Activated T-helper 1 cell treated with anti-CD3 and anti-CD28 coated beads, Interleukin-12 subunit alpha, Interleukin-12 subunit beta, Interleukin-2, Interleukin-4 antibody, amounts not matched to agents 30 ng/mL and 10 ng/mL and 1 ng/mL, durations not matched to agents 14 hours and 24 hours and 36 hours (primary cell): ENCODE data around the gene FRS3. TPM values are rescaled to one million over a fixed set of nuclear protein-coding genes. Genes with fewer than 3 reads are reported as not detected.
"Not testable (repeated sequence)": the region's sequence is repeated elsewhere in the genome, so short reads cannot be mapped to it uniquely, and the experiment has no call there.

ENCODE experiments used
- DNase-seq: peaks from one replicate; pipeline ENCODE4 v3.0.0; 2021; ENCODE audit warnings: low spot score
- H3K27ac Mint-ChIP-seq: one replicate; pipeline ENCODE4 v1.8.0; 2021; ENCODE audit warnings: mild to moderate bottlenecking, mixed read lengths
- H3K27me3 Mint-ChIP-seq: one replicate; pipeline ENCODE4 v1.8.0; 2022; ENCODE audit warnings: mild to moderate bottlenecking, moderate library complexity, mixed read lengths; ENCODE audit not compliant: insufficient read depth
- H3K36me3 Mint-ChIP-seq: one replicate; pipeline ENCODE4 v1.8.0; 2021; ENCODE audit warnings: low read depth, mixed read lengths
- H3K4me1 Mint-ChIP-seq: one replicate; pipeline ENCODE4 v1.8.0; 2021; ENCODE audit warnings: low read depth, mixed read lengths
- H3K4me3 Mint-ChIP-seq: one replicate; pipeline ENCODE4 v1.8.0; 2021; ENCODE audit warnings: mild to moderate bottlenecking, moderate library complexity, mixed read lengths
- H3K9me3 Mint-ChIP-seq: one replicate; pipeline ENCODE4 v1.8.0; 2021; ENCODE audit warnings: mixed read lengths
- intact Hi-C: fragments of 100-400 bp; cut with micrococcal nuclease; formaldehyde crosslinking; loops from one replicate; pipeline ENCODE4 v1.15.1; 2024
- total RNA-seq: library from RNA; stranded (reverse); gene quantifications from 2 replicates; pipeline ENCODE4 v1.2.3, GENCODE V29; 2022

The FRS3 gene
- total RNA-seq, 1 donor from 2014 or later, result 5.3 TPM

DNA sequence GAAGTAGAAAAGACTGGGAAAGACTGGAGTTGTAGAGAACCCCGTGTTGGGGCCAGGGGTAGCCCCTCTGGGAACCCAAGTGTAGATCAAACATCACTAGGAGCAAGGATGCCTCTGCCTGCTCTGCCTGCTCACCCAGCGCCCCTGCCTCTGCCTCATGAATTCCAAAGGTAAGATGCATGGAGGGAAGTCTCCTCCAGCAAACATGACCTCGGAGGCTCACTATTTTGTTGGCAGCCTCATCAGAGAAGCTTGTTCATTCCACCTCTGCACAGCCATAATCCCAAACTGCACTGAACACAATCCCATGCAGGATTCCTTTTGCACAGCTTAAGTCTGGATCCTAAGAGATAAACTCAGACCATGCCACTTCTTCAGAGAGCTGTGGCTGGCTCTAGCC lies 4.9 kb downstream of the FRS3 start:
- Mint-ChIP-seq H3K4me1 (peaks cover 12% of the 10 kb centered on the region), H3K4me3 (no peak overlapping the region), H3K27ac (no peak overlapping the region), H3K36me3 (peaks cover 6% of the 10 kb centered on the region), H3K9me3 (no peaks in the 10 kb centered on the region), H3K27me3 (no peaks in the 10 kb centered on the region)
- intact Hi-C loops, result no loop called here
- no peak for DNase-seq

DNA sequence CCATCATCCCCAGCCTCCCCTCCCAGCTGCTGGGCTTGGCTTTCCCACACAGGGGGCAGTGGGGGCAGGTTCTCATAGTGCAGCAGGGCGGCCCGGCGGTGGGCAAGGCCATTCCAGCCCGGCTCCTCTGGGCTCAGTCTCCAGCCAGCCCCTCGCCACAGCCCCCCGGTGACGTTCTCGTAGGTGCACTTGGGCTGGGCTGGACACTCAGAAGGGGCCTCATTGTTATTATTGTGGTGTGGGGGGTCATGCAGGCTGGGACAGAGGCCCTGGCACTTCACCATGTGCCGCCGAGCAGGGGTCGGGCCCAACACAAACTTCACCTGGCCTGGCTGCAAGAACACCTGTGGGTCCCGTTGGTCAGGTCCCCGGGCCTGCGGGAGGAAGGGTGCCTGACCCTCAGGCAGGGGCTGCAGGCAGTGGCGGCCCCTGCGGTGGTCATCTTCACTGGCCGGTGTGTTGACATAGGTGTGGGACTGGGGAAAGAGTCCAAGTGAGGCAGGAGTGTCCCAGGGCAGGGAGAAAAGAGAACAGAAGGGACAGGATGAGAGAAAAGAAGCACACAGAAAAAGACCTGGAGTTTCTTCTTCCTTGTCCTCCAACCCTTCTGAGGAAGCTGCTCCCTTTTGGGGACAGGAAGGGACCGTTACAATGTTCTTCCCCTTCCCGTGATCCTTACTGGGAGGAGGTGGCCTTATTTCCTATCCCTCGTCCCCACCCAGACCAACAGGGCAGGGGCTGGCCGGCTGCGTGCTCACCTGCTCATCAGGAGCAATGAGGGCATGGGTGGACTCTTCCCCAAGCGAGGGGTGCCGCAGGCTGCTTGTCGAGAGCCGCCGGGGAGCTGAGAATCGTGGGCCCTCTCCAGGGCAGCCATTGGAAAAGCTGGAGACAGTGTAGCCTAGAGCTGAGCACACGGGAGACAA lies 8.4 kb downstream of the FRS3 start:
- Mint-ChIP-seq H3K36me3 (peaks cover 6% of the 10 kb centered on the region), H3K4me1 (peaks cover 12% of the 10 kb centered on the region), H3K4me3 (no peak overlapping the region), H3K27ac (no peak overlapping the region), H3K9me3 (no peaks in the 10 kb centered on the region), H3K27me3 (no peaks in the 10 kb centered on the region)
- DNase-seq, result no peak
- intact Hi-C loops, result no loop called here

- Mint-ChIP-seq H3K27me3 (no peaks in the 10 kb centered on the region), H3K9me3 (no peaks in the 10 kb centered on the region), H3K4me1 (peaks cover 12% of the 10 kb centered on the region), H3K27ac (no peak overlapping the region), H3K36me3 (peaks cover 6% of the 10 kb centered on the region), H3K4me3 (no peak overlapping the region)
- intact Hi-C loops, result no loop called here
- no peak for DNase-seq
These were observed 9.2 kb downstream of the FRS3 start for GRCh38 chr6:41770381-41771057.

GRCh38 chr6:41769376-41769775 lies 10.3 kb downstream of the FRS3 start:
- Mint-ChIP-seq H3K27me3 (peaks cover 3% of the 10 kb centered on the region), H3K4me3 (no peak overlapping the region), H3K9me3 (no peaks in the 10 kb centered on the region), H3K36me3 (peaks cover 4% of the 10 kb centered on the region), H3K27ac (no peak overlapping the region), H3K4me1 (peaks cover 12% of the 10 kb centered on the region)
- intact Hi-C loops, result no loop called here
- DNase-seq, result no peak

DNA sequence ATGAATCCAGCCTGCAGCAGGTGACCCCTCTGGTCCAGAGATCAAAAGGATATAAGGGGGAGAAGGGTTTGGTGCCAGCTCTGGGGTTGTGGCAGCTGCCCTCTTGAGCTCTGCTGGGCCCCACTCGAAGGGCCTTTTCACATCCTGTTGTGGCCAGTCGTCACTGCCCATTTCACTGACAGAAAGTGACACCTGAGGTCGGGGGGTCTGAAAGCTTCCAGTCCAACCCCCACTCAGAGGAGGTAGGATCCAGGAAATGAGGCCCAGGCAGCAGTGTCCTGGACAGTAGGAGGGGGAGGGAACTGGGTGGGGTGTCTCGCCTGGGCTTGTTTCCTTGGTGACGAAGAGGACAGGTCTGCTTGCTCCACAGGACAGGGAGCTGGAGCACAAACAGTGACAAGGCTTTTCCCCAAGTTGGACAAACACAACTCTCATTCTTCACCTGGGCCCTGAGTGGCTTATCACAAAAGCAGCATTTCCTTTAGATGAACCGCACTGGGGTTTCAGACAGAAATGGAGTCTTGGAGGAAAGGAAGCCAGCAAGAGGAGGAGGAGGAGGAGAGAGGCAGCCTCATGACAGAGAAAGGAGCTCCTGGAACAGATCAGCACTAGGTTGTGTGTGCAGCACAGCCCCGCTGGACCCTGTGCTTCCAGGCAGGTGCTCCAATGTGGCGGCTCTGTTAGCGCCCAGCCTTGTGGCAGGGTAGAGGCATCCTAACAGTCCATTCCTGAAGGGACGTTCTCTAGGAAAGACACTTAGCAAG lies 11.0 kb downstream of the FRS3 start:
- H3K27ac Mint-ChIP-seq, result no peak overlapping the region
- intact Hi-C loops, result no loop called here

GRCh38 chr6:41767112-41767833 lies 12.4 kb downstream of the FRS3 start:
- Mint-ChIP-seq H3K4me3 (no peak overlapping the region), H3K4me1 (peaks cover 12% of the 10 kb centered on the region), H3K27ac (no peak overlapping the region), H3K27me3 (peaks cover 5% of the 10 kb centered on the region), H3K36me3 (no peaks in the 10 kb centered on the region), H3K9me3 (no peaks in the 10 kb centered on the region)
- intact Hi-C loops, result no loop called here
- no peak for DNase-seq

More for the DNA sequence above, 11.0 kb downstream of the FRS3 start:
- Mint-ChIP-seq H3K36me3 (no peaks in the 10 kb centered on the region), H3K4me3 (no peak overlapping the region), H3K27me3 (peaks cover 5% of the 10 kb centered on the region), H3K4me1 (peaks cover 12% of the 10 kb centered on the region), H3K9me3 (no peaks in the 10 kb centered on the region)
- no peak for DNase-seq

GRCh38 chr6:41766043-41766664 lies 13.5 kb downstream of the FRS3 start:
- H3K36me3 Mint-ChIP-seq, DNase-seq, H3K27ac Mint-ChIP-seq, intact Hi-C loops, H3K4me3 Mint-ChIP-seq, H3K27me3 Mint-ChIP-seq, H3K9me3 Mint-ChIP-seq: not testable (repeated sequence)
- peaks cover 12% of the 10 kb centered on the region for H3K4me1 Mint-ChIP-seq

- H3K27me3 Mint-ChIP-seq, result peaks cover 8% of the 10 kb centered on the region
- no peaks in the 10 kb centered on the region for H3K9me3 Mint-ChIP-seq
- intact Hi-C loops, result no loop called here
- no peak overlapping the region for H3K4me3 Mint-ChIP-seq
- H3K27ac Mint-ChIP-seq, result no peak overlapping the region
- peaks cover 4% of the 10 kb centered on the region for H3K4me1 Mint-ChIP-seq
- DNase-seq, result no peak
- H3K36me3 Mint-ChIP-seq, result no peaks in the 10 kb centered on the region
These were observed 16.2 kb downstream of the FRS3 start for GRCh38 chr6:41763470-41763869.

GRCh38 chr6:41759905-41760579 lies 19.7 kb downstream of the FRS3 start:
- peaks cover 10% of the 10 kb centered on the region for H3K27me3 Mint-ChIP-seq
- H3K36me3 Mint-ChIP-seq, result no peaks in the 10 kb centered on the region
- H3K4me3 Mint-ChIP-seq, result no peak overlapping the region
- no peaks in the 10 kb centered on the region for H3K9me3 Mint-ChIP-seq
- DNase-seq, result no peak
- no peaks in the 10 kb centered on the region for H3K4me1 Mint-ChIP-seq
- no peak overlapping the region for H3K27ac Mint-ChIP-seq
- intact Hi-C loops, result no loop called here

GRCh38 chr6:41759106-41759904 lies 20.4 kb downstream of the FRS3 start:
- Mint-ChIP-seq H3K4me3 (no peak overlapping the region), H3K36me3 (no peaks in the 10 kb centered on the region), H3K27me3 (peaks cover 13% of the 10 kb centered on the region), H3K4me1 (no peaks in the 10 kb centered on the region), H3K27ac (no peak overlapping the region), H3K9me3 (no peaks in the 10 kb centered on the region)
- intact Hi-C loops, result no loop called here
- no peak for DNase-seq

- intact Hi-C loops, result no loop called here
- Mint-ChIP-seq H3K4me3 (no peak overlapping the region), H3K36me3 (no peaks in the 10 kb centered on the region), H3K27me3 (peaks cover 15% of the 10 kb centered on the region), H3K4me1 (no peaks in the 10 kb centered on the region), H3K9me3 (no peaks in the 10 kb centered on the region), H3K27ac (no peak overlapping the region)
- no peak for DNase-seq
These were observed 21.1 kb downstream of the FRS3 start for GRCh38 chr6:41758641-41759035.
